PC-3 (cell line): Measurements from ENCODE around the gene RNF5.

Source experiments
- CTCF ChIP-seq: fragments of 300-600 bp; sonication (generic); conservative IDR thresholded peaks from 2 replicates; pipeline ENCODE4 v1.5.1; 2017; ENCODE audit warnings: antibody characterized with exemption, low read depth, mild to moderate bottlenecking, low read length
- EZH2 ChIP-seq: fragments of 300-600 bp; sonication (generic); IDR thresholded peaks from one replicate; pipeline ENCODE4 v1.6.1; 2017; ENCODE audit warnings: antibody characterized with exemption, mild to moderate bottlenecking, low read length; ENCODE audit not compliant: unreplicated experiment
- EZH2phosphoT487 ChIP-seq: fragments of 300-600 bp; sonication (generic); IDR thresholded peaks from 2 replicates; pipeline ENCODE4 v1.6.1; 2018; ENCODE audit warnings: mild to moderate bottlenecking, antibody characterized with exemption, low read length, borderline replicate concordance

- no peak for TF ChIP-seq EZH2phosphoT487
- TF ChIP-seq CTCF, result no peak
- no peak for TF ChIP-seq EZH2
Observed at GRCh38 chr6:32163559-32164258, 14.5 kb upstream of the RNF5 start.
